ENCODE measurements around the gene LSG1.

Gene LSG1

GRCh38 chr3:194689493-194689944, 17.5 kb upstream of the LSG1 start:
- no peak overlapping the region for H4K91ac ChIP-seq (ENCODE audit: low read length)
- H3K4me2 ChIP-seq (ENCODE audit: low read length, poor library complexity, severe bottlenecking), result no peak overlapping the region
- H2BK5ac ChIP-seq (ENCODE audit: low read depth, low read length, poor library complexity, severe bottlenecking), result no peak overlapping the region
- H2BK15ac ChIP-seq (ENCODE audit: low read depth, poor library complexity, severe bottlenecking), result no peak overlapping the region
- peaks cover 5 to 10% of the 10 kb centered on the region in 2 experiments for H3K36me3 ChIP-seq (ENCODE audit: control insufficient read depth in 1 of 2, insufficient read depth in 2 of 2, low read depth in 1 of 2, low read length in 2 of 2)
- H3K18ac ChIP-seq (ENCODE audit: low read depth in 1 of 2, low read length in 2 of 2), result no peak overlapping the region
- H3K4ac ChIP-seq (ENCODE audit: low read depth in 1 of 2, low read length in 2 of 2), result no peak overlapping the region
- H3K9ac ChIP-seq (ENCODE audit: low read length), result peak overlapping the region; percentile 91
- H2AK5ac ChIP-seq (ENCODE audit: low read length, severe bottlenecking), result no peak overlapping the region
- peaks cover 41% of the 10 kb centered on the region for H3K4me1 ChIP-seq (ENCODE audit: control insufficient read depth, insufficient read depth, low read depth, low read length)
- H3K27ac ChIP-seq (ENCODE audit: low read length, poor library complexity, severe bottlenecking), result no peak overlapping the region
- H4K8ac ChIP-seq (ENCODE audit: low read length), result no peak overlapping the region
- peak overlapping the region in 1 of 2 experiments; percentile 91 for H3K4me3 ChIP-seq (ENCODE audit: insufficient read depth in 1 of 2, low read depth in 1 of 2, low read length in 2 of 2)
- 40% methylated on average over 9 of the region's 9 CpGs for WGBS
- H3K79me1 ChIP-seq (replicated peaks; ENCODE audit: low read length, poor library complexity, severe bottlenecking), result peaks cover 1% of the 10 kb centered on the region
- no peak overlapping the region for H2AFZ ChIP-seq (ENCODE audit: low read depth, low read length)
- H3K9me3 ChIP-seq (ENCODE audit: control insufficient read depth, low read length), result no peaks in the 10 kb centered on the region
- peaks cover 2 to 17% of the 10 kb centered on the region in 2 experiments for H3K27me3 ChIP-seq (ENCODE audit: control insufficient read depth in 1 of 2, insufficient read depth in 1 of 2, low read length in 2 of 2)
- peak; percentile 60 for DNase-seq
- H2BK12ac ChIP-seq (ENCODE audit: low read length in 2 of 2), result peak overlapping the region in 1 of 2 experiments; percentile 10
- no peak overlapping the region for H2BK120ac ChIP-seq (ENCODE audit: low read depth, low read length)
- H3K14ac ChIP-seq (ENCODE audit: low read length in 2 of 2), result no peak overlapping the region
- no peak overlapping the region for H3K23ac ChIP-seq (ENCODE audit: low read length in 2 of 2)

- H4K91ac ChIP-seq (ENCODE audit: low read length), result peak overlapping the region; percentile 67
- H3K9me3 ChIP-seq (ENCODE audit: control insufficient read depth, low read length), result no peaks in the 10 kb centered on the region
- H2BK15ac ChIP-seq (ENCODE audit: low read depth, poor library complexity, severe bottlenecking), result no peak overlapping the region
- H3K79me1 ChIP-seq (replicated peaks; ENCODE audit: low read length, poor library complexity, severe bottlenecking), result peaks cover 1% of the 10 kb centered on the region
- H3K4me3 ChIP-seq (ENCODE audit: insufficient read depth in 1 of 2, low read depth in 1 of 2, low read length in 2 of 2), result peak overlapping the region in 1 of 2 experiments; percentile 91
- H3K14ac ChIP-seq (ENCODE audit: low read length in 2 of 2), result no peak overlapping the region
- H4K8ac ChIP-seq (ENCODE audit: low read length), result no peak overlapping the region
- 68% methylated on average over 6 of the region's 6 CpGs for WGBS
- no peak overlapping the region for H2AK5ac ChIP-seq (ENCODE audit: low read length, severe bottlenecking)
- H3K27ac ChIP-seq (ENCODE audit: low read length, poor library complexity, severe bottlenecking), result no peak overlapping the region
- peak overlapping the region in 1 of 2 experiments; percentile 12 for H3K18ac ChIP-seq (ENCODE audit: low read depth in 1 of 2, low read length in 2 of 2)
- peak overlapping the region; percentile 85 for H2BK120ac ChIP-seq (ENCODE audit: low read depth, low read length)
- peaks cover 5 to 10% of the 10 kb centered on the region in 2 experiments for H3K36me3 ChIP-seq (ENCODE audit: control insufficient read depth in 1 of 2, insufficient read depth in 2 of 2, low read depth in 1 of 2, low read length in 2 of 2)
- no peak for DNase-seq
- H3K4me2 ChIP-seq (ENCODE audit: low read length, poor library complexity, severe bottlenecking), result no peak overlapping the region
- peak overlapping the region; percentile 91 for H3K9ac ChIP-seq (ENCODE audit: low read length)
- H2AFZ ChIP-seq (ENCODE audit: low read depth, low read length), result no peak overlapping the region
- peaks cover 0 to 19% of the 10 kb centered on the region in 2 experiments for H3K27me3 ChIP-seq (ENCODE audit: control insufficient read depth in 1 of 2, insufficient read depth in 1 of 2, low read length in 2 of 2)
- H3K23ac ChIP-seq (ENCODE audit: low read length in 2 of 2), result no peak overlapping the region
- peak overlapping the region in 1 of 2 experiments; percentile 52 for H2BK12ac ChIP-seq (ENCODE audit: low read length in 2 of 2)
- H3K4ac ChIP-seq (ENCODE audit: low read depth in 1 of 2, low read length in 2 of 2), result no peak overlapping the region
- H2BK5ac ChIP-seq (ENCODE audit: low read depth, low read length, poor library complexity, severe bottlenecking), result no peak overlapping the region
- H3K4me1 ChIP-seq (ENCODE audit: control insufficient read depth, insufficient read depth, low read depth, low read length), result peaks cover 41% of the 10 kb centered on the region
These were observed 17.0 kb upstream of the LSG1 start for GRCh38 chr3:194688946-194689345.

DNA sequence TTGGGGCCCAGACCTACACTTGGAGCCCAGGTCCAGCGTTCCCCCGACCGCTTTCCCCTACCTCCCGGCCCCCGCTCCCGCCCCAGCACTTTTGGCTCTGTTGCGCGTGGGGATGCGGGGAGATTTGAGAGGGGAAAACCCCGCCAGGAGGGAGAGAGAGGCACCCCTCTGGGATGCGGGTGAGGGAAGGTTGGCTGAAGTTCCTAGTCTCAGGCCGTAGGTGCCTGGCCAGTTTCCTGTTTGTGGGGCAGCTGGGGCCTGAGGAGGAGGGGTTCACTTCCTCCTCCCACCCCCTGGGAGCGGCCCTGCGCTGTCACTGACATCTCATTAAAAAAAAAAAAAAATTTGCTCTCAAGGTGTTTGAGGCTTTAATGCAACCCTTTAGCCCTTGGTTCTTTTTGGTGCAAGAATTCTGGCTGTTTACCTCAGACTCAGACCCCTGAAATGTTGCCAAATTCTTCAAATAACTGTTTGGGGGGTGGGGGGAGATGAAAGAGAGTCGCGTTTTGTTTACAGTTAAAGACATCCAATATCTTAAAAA, 16.3 kb upstream of the LSG1 start:
- peak overlapping the region; percentile 50 to 89 for H2BK12ac ChIP-seq (ENCODE audit: low read length in 2 of 2)
- no peak overlapping the region for H3K27ac ChIP-seq (ENCODE audit: low read length, poor library complexity, severe bottlenecking)
- peak overlapping the region; percentile 96 to 97 for H3K18ac ChIP-seq (ENCODE audit: low read depth in 1 of 2, low read length in 2 of 2)
- peak overlapping the region; percentile 91 for H3K9ac ChIP-seq (ENCODE audit: low read length)
- no peaks in the 10 kb centered on the region for H3K9me3 ChIP-seq (ENCODE audit: control insufficient read depth, low read length)
- H3K4me3 ChIP-seq (ENCODE audit: insufficient read depth in 1 of 2, low read depth in 1 of 2, low read length in 2 of 2), result peak overlapping the region; percentile 53 to 91
- H2AK5ac ChIP-seq (ENCODE audit: low read length, severe bottlenecking), result no peak overlapping the region
- peak; percentile 46 for DNase-seq
- H2BK5ac ChIP-seq (ENCODE audit: low read depth, low read length, poor library complexity, severe bottlenecking), result no peak overlapping the region
- H4K8ac ChIP-seq (ENCODE audit: low read length), result peak overlapping the region; percentile 96
- H3K27me3 ChIP-seq (ENCODE audit: control insufficient read depth in 1 of 2, insufficient read depth in 1 of 2, low read length in 2 of 2), result peaks cover 0 to 19% of the 10 kb centered on the region in 2 experiments
- WGBS, result 0% methylated on average over 2 of the region's 16 CpGs
- H4K91ac ChIP-seq (ENCODE audit: low read length), result peak overlapping the region; percentile 98
- no peak overlapping the region for H3K23ac ChIP-seq (ENCODE audit: low read length in 2 of 2)
- H3K14ac ChIP-seq (ENCODE audit: low read length in 2 of 2), result peak overlapping the region in 1 of 2 experiments; percentile 7
- H2BK120ac ChIP-seq (ENCODE audit: low read depth, low read length), result peak overlapping the region; percentile 95
- peak overlapping the region; percentile 95 for H3K4me2 ChIP-seq (ENCODE audit: low read length, poor library complexity, severe bottlenecking)
- peak overlapping the region; percentile 92 for H2BK15ac ChIP-seq (ENCODE audit: low read depth, poor library complexity, severe bottlenecking)
- H3K4ac ChIP-seq (ENCODE audit: low read depth in 1 of 2, low read length in 2 of 2), result peak overlapping the region; percentile 56 to 68
- peaks cover 5 to 10% of the 10 kb centered on the region in 2 experiments for H3K36me3 ChIP-seq (ENCODE audit: control insufficient read depth in 1 of 2, insufficient read depth in 2 of 2, low read depth in 1 of 2, low read length in 2 of 2)
- peaks cover 42% of the 10 kb centered on the region for H3K4me1 ChIP-seq (ENCODE audit: control insufficient read depth, insufficient read depth, low read depth, low read length)
- peaks cover 1% of the 10 kb centered on the region for H3K79me1 ChIP-seq (replicated peaks; ENCODE audit: low read length, poor library complexity, severe bottlenecking)
- H2AFZ ChIP-seq (ENCODE audit: low read depth, low read length), result no peak overlapping the region

DNA sequence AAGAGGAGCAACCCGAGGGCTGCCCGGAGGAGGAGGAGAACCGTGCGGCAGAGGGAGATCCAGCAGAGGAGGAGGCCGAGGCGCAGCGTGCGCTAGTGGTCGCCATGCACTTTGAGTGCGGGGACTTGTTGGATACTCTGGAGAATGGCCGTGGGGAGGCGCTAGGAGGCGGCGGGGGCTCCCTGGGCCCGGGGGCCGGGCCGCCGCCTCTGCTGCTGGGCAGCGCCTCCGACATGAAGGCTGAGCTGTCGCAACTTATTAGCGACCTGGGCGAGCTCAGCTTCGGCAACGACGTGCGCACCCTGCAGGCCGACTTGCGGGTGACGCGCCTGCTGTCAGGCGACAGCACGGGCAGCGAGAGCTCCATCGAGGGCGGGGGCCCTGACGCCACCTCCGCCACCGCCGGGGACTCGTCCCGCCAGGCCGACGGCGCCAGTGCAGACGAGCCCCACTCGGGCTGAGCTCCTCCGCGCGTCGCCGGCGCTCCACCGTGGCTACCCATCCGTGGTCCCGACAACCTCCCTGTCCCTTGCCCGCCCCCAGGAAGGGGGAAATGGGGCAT, 15.7 kb upstream of the LSG1 start:
- Histone ChIP-seq H2BK5ac (ENCODE audit: low read depth, low read length, poor library complexity, severe bottlenecking) (no peak overlapping the region), H3K79me1 (replicated peaks; ENCODE audit: low read length, poor library complexity, severe bottlenecking) (peaks cover 1% of the 10 kb centered on the region), H3K9ac (ENCODE audit: low read length) (peak overlapping the region; percentile 91), H4K8ac (ENCODE audit: low read length) (peak overlapping the region; percentile 96), H3K4me3 (ENCODE audit: insufficient read depth in 1 of 2, low read depth in 1 of 2, low read length in 2 of 2) (peak overlapping the region; percentile 53 to 91), H3K9me3 (ENCODE audit: control insufficient read depth, low read length) (no peaks in the 10 kb centered on the region), H3K27me3 (ENCODE audit: control insufficient read depth in 1 of 2, insufficient read depth in 1 of 2, low read length in 2 of 2) (peaks cover 0 to 19% of the 10 kb centered on the region in 2 experiments), H3K4me1 (ENCODE audit: control insufficient read depth, insufficient read depth, low read depth, low read length) (peaks cover 46% of the 10 kb centered on the region), H3K4me2 (ENCODE audit: low read length, poor library complexity, severe bottlenecking) (peak overlapping the region; percentile 95), H4K91ac (ENCODE audit: low read length) (peak overlapping the region; percentile 98), H3K36me3 (ENCODE audit: control insufficient read depth in 1 of 2, insufficient read depth in 2 of 2, low read depth in 1 of 2, low read length in 2 of 2) (peaks cover 5 to 10% of the 10 kb centered on the region in 2 experiments), H2BK120ac (ENCODE audit: low read depth, low read length) (peak overlapping the region; percentile 95), H2BK12ac (ENCODE audit: low read length in 2 of 2) (peak overlapping the region; percentile 87 to 89), H2AFZ (ENCODE audit: low read depth, low read length) (no peak overlapping the region), H3K14ac (ENCODE audit: low read length in 2 of 2) (peak overlapping the region; percentile 44 to 99), H3K18ac (ENCODE audit: low read depth in 1 of 2, low read length in 2 of 2) (peak overlapping the region; percentile 96 to 97), H2AK5ac (ENCODE audit: low read length, severe bottlenecking) (no peak overlapping the region), H2BK15ac (ENCODE audit: low read depth, poor library complexity, severe bottlenecking) (peak overlapping the region; percentile 92), H3K23ac (ENCODE audit: low read length in 2 of 2) (no peak overlapping the region), H3K4ac (ENCODE audit: low read depth in 1 of 2, low read length in 2 of 2) (peak overlapping the region; percentile 56 to 96), H3K27ac (ENCODE audit: low read length, poor library complexity, severe bottlenecking) (no peak overlapping the region)
- 1% methylated on average over 55 of the region's 57 CpGs for WGBS
- peak; percentile 86 for DNase-seq
